NCI-H226 (cell line): ENCODE measurements around the gene TSPAN4.
A peak's percentile ranks its signal among the peaks of the same experiment; 100 is the strongest.

Source experiments
- DNase-seq: peaks from one replicate; pipeline ENCODE4 v3.0.0-alpha.2; 2015

Gene TSPAN4, protein sequence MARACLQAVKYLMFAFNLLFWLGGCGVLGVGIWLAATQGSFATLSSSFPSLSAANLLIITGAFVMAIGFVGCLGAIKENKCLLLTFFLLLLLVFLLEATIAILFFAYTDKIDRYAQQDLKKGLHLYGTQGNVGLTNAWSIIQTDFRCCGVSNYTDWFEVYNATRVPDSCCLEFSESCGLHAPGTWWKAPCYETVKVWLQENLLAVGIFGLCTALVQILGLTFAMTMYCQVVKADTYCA

DNA sequence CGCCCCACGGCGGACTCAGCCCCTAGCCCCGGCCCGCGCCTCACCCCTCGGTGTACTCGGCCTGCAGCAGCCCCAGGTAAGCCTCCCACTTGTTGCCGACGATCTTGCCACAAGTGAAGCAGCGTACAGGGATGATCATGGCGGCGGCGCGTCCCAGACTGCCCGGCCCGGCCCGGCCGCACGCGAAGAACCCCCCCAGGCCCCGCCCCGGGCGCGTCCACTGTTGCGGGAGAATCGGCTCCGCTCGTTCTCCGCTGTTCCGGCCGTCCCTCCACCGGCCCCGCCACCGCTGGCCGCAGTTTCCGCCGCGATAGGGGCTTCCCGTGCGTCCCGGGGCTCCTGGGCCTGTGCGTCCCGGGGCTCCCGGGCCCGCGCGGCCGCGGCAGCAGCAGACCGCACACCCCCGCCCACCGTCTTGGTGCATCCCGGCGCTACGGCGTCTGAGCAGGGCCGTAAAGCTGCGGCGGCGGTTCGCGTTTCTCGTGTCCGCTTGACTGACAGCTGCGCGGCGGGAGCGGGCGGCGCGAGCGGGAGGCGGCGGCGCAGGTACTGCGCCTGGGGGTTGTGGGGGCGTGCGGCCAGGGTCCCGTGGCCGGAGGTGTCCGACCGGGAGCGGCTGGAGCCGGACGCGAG lies at the start of gene TSPAN4, which contains the start of gene POLR2L:
TSS of gene TSPAN4 (plus strand) at position 483 of the 633 bp plus-strand sequence. CDS start 7,453 bp downstream, outside the sequence.
TSS of gene POLR2L (minus strand) at position 160 of the 633 bp plus-strand sequence. CDS start at position 139, 21 bp downstream.
- peak; percentile 80 for DNase-seq

DNA sequence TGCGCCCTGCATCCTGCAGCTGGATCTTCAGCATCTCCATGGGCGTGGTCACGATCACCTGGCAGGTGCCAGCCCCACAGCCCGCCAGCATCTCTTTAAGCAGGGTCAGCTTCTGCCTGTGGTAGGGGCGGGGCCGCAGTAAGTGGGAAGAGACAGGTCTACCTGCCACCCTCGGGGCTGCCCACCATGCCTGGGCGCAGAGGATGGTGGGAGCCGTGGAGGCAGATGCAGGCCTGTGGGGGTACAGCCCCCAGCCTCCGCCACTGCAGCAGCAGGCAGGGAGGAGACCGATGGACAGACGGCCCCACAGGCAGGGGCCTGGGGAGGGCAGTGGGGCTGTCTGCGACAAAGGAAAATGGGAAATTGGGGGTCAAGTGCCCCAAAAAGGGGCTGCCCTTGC lies 49.8 kb upstream of the TSPAN4 start:
- DNase-seq, result no peak

DNA sequence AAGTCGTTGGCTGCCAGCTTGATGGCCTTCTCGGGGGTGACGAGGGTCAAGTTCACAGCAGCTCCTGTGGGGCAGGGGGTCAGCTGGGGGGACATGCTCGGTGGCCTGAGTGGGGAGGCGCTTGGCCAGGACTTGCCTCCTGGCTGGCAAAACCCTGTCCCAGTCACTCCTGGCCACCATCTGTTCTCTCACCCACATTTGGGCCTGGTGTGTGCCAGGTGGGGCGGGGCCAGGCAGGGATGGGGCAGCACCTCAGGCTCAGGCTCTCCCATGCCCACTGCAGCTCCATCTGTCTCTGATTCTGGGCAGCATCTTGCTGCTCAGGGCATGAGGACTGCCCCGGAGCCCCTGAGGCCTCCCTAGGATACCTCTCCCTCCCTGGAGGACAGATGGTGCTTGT lies 49.1 kb upstream of the TSPAN4 start:
- no peak for DNase-seq

DNA sequence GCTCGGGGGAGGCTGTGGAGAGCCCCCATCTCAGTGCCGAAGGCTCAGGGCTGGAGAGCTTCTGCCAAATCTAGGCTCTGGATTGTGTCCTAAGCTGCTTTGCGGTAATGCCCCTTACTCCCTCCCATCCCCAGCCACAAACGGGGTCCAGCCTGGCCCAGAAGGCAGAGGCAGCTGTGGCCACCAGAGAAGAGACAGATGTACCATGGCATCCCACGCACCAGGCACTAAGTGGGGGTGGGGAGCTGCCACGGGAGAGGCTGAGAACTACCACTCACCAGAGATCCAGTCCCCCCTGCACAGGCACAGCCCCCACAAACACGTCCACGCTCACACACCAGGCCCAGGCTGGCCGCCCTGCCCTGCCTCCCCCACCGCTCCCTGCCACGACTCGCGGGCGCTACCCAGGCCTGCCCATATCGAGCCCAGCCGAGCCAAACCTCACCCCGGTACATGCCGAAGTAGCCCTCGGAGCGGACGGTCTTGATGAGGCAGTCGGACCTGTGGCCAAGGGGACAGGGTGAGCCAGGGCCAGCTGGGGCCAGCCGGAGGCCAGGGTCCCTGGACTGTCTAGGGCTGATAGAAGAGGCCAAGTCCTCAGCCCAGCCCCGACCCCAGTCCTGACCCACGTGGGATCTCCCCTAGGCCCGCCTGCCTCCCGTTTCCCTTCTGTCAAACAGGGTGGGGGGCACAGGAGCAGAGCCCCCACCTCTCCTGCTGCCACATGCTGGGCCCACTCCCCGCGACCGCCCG lies 48.5 kb upstream of the TSPAN4 start:
- no peak for DNase-seq

DNA sequence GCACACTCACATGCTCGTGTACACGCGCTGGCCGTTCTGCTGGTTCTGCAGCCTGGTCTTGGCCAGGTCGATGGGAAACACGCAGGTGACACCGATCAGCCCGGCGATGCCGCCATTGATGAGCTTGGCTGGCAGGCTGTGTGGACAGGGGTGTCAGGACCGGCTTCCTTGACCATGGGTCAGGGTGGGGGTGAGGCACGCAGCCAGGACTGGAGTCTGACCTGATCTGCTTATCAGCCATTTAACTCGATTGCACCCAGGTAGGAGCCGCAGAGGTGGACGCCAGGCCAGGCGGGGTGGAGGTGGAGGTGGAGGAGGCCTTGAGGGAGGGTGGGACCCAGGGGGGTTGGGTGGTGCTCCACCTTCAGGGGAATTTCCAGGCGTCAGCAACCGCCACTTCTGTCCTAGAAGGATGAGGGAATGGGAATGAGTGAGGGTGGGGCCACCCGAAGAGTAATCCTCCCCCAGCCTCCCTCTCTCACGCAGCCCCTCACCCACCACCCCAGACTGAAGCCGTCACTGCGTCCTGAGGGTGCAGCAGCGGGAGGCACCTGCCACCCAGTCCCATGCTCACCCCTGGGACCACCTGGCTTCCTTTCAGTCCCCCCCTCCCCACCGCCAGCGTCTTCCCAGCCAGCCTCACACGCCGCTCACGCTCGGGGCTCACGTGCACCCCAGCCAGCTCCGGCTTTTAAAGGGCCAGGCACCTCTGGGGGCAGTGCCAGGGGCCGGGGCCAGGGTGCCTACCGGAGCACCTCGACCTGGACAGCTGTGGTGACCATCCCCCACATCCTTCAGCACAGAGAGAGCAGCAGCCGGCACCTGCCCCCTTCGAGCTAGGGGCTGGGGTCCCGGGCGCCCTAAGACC lies 47.7 kb upstream of the TSPAN4 start:
- DNase-seq, result peak; percentile 51

DNA sequence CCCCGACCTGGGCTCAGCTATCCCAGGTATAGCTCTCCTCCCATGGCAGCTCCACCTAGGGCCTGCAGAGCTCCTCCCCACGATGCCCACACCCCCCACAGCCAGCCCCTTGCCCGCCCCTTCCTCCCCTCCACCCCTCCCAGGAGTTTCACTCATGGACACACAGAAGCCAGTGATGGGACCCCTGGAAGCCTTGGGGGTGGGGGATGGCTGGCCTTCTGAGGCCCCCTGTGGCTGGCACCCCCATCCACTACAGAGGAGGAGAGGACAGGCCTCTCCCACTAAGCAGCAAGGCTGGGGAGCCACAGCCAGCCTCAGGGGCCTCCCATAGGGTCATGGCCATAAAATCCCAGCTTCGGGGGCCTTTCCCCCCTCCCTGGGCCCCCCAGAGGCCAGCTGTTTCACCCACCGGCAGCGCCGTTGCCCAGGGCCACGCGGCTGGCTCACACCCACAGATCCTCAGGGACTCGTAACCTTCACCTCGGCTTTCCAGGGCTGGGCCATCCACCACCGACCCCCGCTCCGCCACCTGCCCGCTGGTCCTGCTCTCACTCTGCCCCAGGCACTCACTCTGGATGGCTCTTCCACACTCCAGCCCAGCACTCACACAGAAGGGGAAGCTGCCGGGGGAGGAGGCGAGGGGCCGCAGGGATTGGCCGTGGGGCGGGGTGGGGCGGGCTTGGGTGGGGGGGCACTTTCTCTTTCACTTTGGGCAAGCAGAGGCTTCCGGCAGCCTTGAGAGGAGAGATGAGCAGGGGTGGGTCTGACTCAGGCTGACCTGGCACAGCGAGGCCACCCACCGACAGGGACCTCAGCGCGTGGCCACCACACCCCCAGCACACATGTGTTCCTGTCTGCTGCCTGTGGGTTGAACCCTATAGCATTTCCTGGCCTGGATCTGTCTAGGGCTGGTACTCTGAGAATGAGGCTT lies 46.8 kb upstream of the TSPAN4 start:
- peak; percentile 83 for DNase-seq

DNA sequence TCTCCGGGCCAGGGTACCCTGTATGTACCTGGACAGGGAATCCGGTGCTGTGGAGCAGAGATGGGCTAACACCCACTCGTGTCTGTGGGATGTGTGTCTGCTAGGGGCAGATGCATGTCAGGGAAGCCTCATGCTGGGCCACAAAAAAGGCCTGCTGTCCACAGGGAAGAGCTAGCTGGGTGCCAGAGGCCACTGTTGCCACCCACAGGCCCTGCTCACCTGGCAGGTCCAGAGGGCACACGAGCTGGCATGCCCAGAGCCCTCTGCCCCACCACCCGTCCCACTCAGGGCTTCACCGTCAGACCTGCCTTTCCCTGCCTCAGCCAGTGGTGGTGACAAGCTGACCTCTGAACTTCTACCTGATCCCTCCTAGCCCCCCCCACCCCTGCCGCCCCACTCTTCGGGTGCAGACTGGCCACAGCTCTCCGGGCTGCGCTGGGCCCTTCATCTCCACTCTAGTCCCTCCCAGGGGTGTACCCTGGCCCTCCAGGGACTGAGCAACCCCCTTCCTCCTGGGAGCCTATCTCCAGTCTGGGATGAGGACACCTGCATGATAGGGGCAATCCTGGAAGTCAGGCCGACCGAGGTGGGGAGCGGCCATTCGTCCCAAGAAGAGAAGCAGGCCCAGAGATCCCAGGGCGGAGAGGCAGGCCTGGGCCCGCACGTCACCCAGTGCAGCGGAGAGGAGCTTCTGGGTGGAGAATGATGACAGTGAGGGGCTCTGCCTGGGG lies 45.9 kb upstream of the TSPAN4 start:
- no peak for DNase-seq

DNA sequence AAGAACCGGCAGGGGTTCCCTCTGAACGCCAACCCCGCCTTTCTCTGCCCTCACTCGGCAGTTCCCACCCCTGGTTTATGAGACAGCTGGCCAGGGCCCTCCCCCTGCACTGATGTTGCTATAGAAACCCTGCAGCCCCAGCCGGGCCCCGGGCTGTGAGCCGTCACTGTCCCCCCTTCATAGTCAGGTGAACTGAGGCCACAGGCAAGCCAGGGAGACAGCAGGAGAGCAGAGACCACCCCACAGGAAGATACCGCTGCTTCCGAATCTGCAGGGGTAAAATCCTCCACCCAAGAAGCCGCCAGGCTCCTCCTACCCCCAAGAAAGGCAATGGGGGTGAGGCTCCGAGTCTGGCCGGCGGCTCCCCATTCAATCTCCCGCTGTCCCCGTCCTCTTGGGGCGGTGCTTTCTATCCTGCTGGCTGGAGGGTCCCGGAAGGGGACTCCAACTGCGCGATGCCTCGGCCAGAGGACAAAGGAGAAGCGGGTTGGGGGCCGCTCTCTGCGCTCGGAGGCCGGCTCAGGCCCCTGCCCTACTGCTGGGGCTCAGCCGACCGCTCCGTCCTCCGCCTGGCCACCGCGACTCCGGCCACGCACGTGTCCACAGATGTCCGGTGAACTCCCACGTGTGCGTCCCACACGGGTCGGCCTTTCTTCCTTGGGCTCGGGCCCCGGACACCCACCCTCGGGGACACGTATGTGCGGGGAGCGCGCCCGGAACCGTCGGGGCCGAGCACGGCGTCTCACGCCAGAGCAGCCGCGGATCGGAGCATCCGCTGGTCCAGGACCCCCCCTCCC lies 45.2 kb upstream of the TSPAN4 start:
- peak; percentile 67 for DNase-seq

DNA sequence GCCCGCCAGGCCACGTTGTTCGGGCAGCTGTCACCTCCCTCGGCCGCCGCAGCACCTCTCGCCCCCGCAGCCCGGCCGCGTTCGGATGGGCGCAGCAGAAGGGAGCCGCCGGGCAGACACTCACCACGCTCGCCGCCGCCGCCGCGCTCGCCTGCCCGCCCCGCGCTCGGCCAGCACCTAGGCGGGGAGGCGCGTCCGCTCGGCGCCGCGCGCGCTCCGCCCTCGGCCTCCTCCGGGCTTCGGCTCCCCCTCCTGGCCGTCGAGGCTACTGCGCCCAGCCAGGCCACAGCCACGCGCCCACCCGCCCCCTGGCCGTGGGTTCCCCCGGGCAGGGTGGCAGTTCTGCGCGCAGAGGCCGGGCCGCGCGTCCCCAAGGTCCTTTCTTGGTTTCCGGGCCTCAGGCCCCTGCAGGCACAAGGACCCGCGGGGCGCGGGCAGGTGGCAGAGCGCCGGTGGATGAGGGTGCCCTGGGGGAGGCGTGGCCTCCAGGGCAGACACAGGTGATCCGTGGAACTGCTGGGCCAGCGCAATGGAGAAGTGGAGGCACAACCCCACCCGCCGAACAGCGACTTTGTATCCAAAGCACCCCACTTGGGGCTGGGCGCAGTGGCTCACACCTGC lies 44.4 kb upstream of the TSPAN4 start, which contains the start of gene SLC25A22:
TSS of gene SLC25A22 (minus strand) at position 189 of the 621 bp plus-strand sequence. CDS start 3,275 bp downstream, outside the sequence.
- DNase-seq, result peak; percentile 66

DNA sequence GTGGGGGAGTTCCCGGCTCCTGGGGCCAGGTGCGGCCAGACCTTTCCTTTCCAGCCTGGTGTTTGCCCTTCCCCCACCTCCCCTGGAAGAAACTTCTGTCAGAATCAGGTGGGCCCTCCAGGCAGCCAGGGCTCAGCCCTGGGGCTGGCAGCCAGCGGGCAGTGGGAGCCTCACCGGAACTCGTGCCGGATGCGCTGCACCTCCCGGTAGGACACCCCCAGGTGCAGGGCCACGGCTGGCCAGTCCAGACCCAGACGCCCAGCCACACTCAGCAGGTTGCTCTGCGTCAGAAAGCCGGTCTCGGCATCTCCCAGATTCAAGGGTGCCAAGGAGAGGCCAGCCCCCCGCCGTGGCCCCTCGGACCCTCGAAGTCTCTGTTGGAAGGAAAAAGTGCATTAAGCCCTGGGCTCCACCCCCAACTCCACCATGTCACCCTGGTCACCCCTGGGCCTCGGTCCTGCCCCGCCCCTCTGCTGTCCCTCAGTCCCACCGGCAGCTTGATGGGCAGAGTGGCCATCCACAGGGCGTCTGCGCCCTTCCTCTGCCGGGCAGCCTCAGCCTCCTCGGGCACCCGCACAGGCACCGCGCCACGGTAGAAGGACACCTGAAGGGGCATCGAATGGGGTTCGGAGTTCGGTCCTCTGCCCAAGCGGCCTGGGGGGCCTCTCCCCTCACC lies 42.9 kb upstream of the TSPAN4 start:
- DNase-seq, result no peak

DNA sequence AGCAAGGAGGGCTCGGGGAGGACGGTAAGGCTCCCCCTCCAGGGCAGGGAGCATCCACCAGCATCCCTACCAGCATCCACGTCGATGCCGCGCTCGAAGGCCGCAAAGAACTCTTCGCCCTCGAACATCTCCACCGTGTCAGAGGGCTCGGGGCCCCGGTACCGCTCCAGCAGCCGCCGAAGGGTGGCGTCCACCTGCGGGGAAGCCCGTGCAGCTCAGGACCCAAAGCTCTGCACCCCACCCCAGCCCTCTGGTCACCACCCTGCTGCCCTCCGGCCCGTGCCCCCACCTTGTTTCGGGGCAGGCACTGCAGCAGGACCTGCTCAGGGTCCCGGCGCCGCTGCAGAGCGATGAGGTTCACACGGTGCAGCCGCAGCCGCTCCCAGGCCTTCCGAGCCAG lies 42.2 kb upstream of the TSPAN4 start:
- no peak for DNase-seq

DNA sequence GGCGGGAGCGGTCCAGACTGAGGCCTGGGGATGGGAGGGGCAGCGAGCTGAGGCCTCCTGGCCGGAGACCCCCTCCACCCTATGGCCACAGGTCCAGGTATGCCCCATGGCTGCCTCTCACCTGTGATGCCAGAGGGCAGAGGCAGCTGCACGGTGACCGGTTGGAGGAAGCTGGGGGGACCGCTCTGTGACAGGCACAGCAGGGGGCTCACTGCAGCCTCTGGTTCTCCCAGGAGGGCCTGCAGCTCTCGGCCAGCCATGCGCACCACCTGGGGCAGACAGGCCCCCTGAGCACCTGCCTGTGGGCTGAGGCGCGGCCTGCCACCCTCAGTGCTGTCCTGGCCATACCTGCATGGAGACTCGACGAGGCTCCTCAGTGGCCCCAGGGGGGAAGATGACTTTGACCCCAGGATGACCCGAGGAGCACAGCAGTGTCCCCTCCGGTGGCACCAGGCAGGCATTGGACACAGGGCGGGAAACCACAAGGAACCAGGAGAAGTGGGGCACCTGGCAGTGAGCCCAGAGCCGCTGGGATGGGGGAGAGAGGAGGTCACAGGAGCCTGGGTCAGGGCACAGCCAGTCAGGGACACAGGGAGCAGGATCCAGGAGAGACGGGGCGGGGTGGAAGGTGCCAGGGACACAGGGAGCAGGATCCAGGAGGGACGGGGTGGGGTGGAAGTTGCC lies 41.4 kb upstream of the TSPAN4 start:
- no peak for DNase-seq

DNA sequence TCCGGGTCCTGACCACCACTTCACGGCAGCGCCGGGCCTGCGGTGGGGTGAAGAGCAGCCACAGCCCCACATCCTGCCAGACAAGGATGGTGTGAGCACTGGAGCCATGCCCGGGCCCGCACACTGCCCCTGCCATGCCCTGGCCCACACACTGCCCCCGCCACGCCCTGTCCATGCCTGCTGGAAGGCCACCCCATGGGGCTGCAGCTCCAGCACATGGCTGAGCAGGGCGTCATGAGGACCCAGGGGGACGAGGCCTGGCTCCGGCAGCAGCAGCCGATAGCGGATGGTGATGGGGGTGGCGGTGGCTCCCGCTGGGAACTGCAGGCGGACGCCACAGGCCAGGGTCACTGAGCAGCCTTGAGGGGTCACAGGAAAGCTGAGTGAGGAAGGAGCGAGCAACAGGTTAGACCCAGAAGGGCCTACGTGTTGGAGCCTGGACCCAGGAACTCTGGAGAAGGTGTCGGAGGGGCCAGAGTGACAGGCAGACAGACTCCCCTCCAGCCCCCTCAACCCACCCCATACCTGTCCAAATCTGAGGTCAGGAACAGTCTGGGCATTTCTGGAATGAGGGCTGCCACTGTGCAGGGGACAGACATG lies 40.5 kb upstream of the TSPAN4 start:
- DNase-seq, result no peak

DNA sequence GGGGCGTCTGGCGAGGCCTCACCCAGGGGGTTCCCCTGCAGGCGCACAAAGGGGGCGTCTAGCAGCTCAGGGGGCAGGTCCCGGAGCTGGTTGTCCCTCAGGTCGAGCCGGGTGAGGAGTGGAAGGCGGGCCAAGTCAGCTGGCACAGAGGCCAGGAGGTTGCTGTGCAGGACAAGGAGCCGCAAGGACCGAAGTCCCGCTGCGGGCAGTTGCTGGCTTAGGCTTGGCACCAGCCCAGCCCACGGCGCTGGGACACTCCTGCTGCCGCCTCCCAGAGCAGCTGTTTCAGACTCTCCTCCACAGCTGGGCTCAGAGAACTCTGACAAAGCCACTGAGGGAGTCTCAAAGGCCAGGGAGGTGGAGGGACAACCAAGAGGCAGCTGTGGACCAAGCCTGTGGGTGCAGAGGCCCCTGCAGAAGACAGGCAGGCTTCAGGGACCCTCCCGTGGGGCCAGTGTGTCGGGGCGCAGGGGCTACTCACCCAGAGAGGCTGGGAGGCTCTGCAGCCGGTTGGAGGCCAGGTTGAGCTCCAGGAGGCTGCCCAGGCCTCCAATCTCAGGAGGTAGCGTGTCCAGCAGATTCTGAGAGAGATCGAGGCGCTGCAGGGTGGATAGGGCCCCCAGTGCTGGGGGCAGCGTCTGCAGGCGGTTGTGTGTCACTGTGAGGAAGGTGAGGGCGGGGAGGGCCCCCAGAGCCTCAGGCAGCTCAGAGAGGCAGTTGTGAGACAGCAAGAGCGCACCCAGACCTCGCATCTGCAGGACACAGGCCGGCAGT lies 39.8 kb upstream of the TSPAN4 start:
- DNase-seq, result no peak

DNA sequence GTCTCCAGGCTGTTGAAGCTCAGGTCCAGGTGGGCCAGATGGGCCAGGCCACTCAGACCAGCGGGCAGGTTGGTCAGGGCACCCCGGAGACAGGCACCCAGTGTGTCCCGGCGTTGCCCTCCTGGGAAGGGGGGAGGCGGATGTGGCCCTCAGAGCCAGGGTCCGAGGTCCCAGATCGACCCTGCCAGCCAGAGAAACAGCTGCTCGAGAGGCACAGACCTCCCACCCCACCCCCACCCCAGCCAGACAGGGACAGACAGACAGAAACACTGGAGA lies 39.2 kb upstream of the TSPAN4 start:
- no peak for DNase-seq

DNA sequence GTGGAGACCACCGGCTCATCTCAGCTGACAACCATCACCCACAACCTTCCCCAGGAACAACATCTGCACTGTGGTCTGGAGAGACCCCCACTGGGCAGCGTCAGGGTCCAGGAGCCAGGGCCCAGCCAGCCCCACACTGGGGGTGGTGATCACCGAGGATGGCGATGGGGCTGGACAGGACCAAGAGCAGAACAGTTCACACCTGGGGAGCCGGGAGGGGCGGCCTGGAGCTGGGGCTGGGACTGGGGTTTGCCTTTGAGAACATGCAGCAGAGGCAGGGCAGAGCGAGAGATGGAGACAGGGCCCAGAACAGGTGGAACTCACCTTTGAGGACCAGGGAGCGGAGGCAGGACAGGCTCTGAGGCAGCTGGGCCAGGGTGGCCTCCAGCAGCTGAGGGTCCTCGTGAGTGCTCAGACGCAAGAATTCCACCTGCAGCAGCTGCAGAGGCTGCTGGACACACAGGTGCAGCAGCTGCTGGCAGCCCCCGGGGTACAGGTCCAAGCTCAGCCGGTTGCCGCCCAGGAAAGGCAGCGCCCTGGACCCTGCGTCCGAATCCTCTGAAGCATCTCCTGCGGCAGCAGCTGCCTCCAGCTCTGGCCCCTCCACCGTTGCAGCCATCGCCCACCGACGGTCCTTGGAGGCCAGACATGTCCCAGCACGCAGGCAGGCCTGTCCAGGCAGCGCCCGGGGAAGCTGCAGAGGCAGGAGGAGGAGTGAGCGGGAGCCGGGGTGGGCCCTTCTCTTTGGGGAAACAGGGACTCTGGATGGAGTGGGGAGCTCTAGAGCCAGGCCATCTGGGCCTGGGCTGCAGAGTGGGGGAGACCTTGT lies 38.7 kb upstream of the TSPAN4 start:
- DNase-seq, result no peak
